ENCODE results near the gene DOCK3. TPM values are rescaled to one million over a fixed set of nuclear protein-coding genes. Genes with fewer than 3 reads are reported as not detected.

The DOCK3 gene
- total and polyA plus RNA-seq, 2 donors from 2014 or later, result 0.49 to 0.54 TPM

- H3K36me3 ChIP-seq (ENCODE audit: control insufficient read depth in 2 of 3, insufficient read depth in 3 of 3, low read length in 3 of 3), result peaks cover 8 to 27% (median 24%) of the 10 kb centered on the region in 3 donors
- H3K4me1 ChIP-seq (ENCODE audit: control insufficient read depth in 2 of 3, insufficient read depth in 2 of 3, low read depth in 1 of 3, low read length in 3 of 3), result no peaks in the 10 kb centered on the region
- no peak for DNase-seq
- H3K9me3 ChIP-seq (ENCODE audit: control insufficient read depth in 2 of 3, insufficient read depth in 1 of 3, low read length in 3 of 3), result no peaks in the 10 kb centered on the region
- H3K27me3 ChIP-seq (ENCODE audit: control insufficient read depth, insufficient read depth, low read length), result no peaks in the 10 kb centered on the region
- no peak overlapping the region for H3K27ac ChIP-seq (ENCODE audit: low read depth in 2 of 2, low read length in 2 of 2)
- intact Hi-C loops (cut with DNase I), result no loop called here
- FAIRE-seq, result no peak
- no peak overlapping the region for H3K4me3 ChIP-seq (ENCODE audit: low read length in 3 of 3)
- no peak for TF ChIP-seq CTCF (IDR thresholded peaks at IDR 0.05; ENCODE audit: borderline replicate concordance, extremely low read depth, insufficient read depth)
- H3K9ac ChIP-seq (ENCODE audit: low read length in 3 of 3), result no peak overlapping the region
Measured at GRCh38 chr3:51400166-51400565, 725.4 kb downstream of the DOCK3 start.

GRCh38 chr3:51401735-51402134 is 727.0 kb downstream of the DOCK3 start:
- intact Hi-C loops (cut with DNase I), result no loop called here
- no peak for TF ChIP-seq CTCF (IDR thresholded peaks at IDR 0.05; ENCODE audit: borderline replicate concordance, extremely low read depth, insufficient read depth)
- peaks cover 5 to 19% (median 13%) of the 10 kb centered on the region in 3 donors for H3K36me3 ChIP-seq (ENCODE audit: control insufficient read depth in 2 of 3, insufficient read depth in 3 of 3, low read length in 3 of 3)

GRCh38 chr3:51403675-51404074 is 728.9 kb downstream of the DOCK3 start:
- H3K27ac ChIP-seq (ENCODE audit: low read depth in 2 of 2, low read length in 2 of 2), result no peak overlapping the region
- no peak for DNase-seq
- H3K4me1 ChIP-seq (ENCODE audit: control insufficient read depth in 2 of 3, insufficient read depth in 2 of 3, low read depth in 1 of 3, low read length in 3 of 3), result no peaks in the 10 kb centered on the region
- no peaks in the 10 kb centered on the region for H3K9me3 ChIP-seq (ENCODE audit: control insufficient read depth in 2 of 3, insufficient read depth in 1 of 3, low read length in 3 of 3)
- TF ChIP-seq CTCF (IDR thresholded peaks at IDR 0.05; ENCODE audit: borderline replicate concordance, extremely low read depth, insufficient read depth), result no peak
- no peak for FAIRE-seq
- no peaks in the 10 kb centered on the region for H3K27me3 ChIP-seq (ENCODE audit: control insufficient read depth, insufficient read depth, low read length)
- H3K4me3 ChIP-seq (ENCODE audit: low read length in 3 of 3), result no peak overlapping the region
- H3K9ac ChIP-seq (ENCODE audit: low read length in 3 of 3), result no peak overlapping the region
- intact Hi-C loops (cut with DNase I), result no loop called here
- H3K36me3 ChIP-seq (ENCODE audit: control insufficient read depth in 2 of 3, insufficient read depth in 3 of 3, low read length in 3 of 3), result peaks cover under 1 to 17% (median 15%) of the 10 kb centered on the region in 3 donors

More at GRCh38 chr3:51401735-51402134, 727.0 kb downstream of the DOCK3 start:
- no peak overlapping the region for H3K27ac ChIP-seq (ENCODE audit: low read depth in 2 of 2, low read length in 2 of 2)
- FAIRE-seq, result no peak
- H3K9me3 ChIP-seq (ENCODE audit: control insufficient read depth in 2 of 3, insufficient read depth in 1 of 3, low read length in 3 of 3), result no peaks in the 10 kb centered on the region
- H3K4me1 ChIP-seq (ENCODE audit: control insufficient read depth in 2 of 3, insufficient read depth in 2 of 3, low read depth in 1 of 3, low read length in 3 of 3), result no peaks in the 10 kb centered on the region
- no peak overlapping the region for H3K4me3 ChIP-seq (ENCODE audit: low read length in 3 of 3)
- H3K27me3 ChIP-seq (ENCODE audit: control insufficient read depth, insufficient read depth, low read length), result no peaks in the 10 kb centered on the region
- DNase-seq, result no peak
- no peak overlapping the region for H3K9ac ChIP-seq (ENCODE audit: low read length in 3 of 3)

GRCh38 chr3:51408021-51408420 is 733.3 kb downstream of the DOCK3 start:
- no peak for DNase-seq
- H3K27ac ChIP-seq (ENCODE audit: low read depth in 2 of 2, low read length in 2 of 2), result no peak overlapping the region
- H3K4me3 ChIP-seq (ENCODE audit: low read length in 3 of 3), result no peak overlapping the region
- no peak for TF ChIP-seq CTCF (IDR thresholded peaks at IDR 0.05; ENCODE audit: borderline replicate concordance, extremely low read depth, insufficient read depth)
- H3K9me3 ChIP-seq (ENCODE audit: control insufficient read depth in 2 of 3, insufficient read depth in 1 of 3, low read length in 3 of 3), result no peaks in the 10 kb centered on the region
- H3K4me1 ChIP-seq (ENCODE audit: control insufficient read depth in 2 of 3, insufficient read depth in 2 of 3, low read depth in 1 of 3, low read length in 3 of 3), result no peaks in the 10 kb centered on the region
- FAIRE-seq, result no peak
- H3K36me3 ChIP-seq (ENCODE audit: control insufficient read depth in 2 of 3, insufficient read depth in 3 of 3, low read length in 3 of 3), result peaks cover 0 to 23% (median 23%) of the 10 kb centered on the region in 3 donors
- no peak overlapping the region for H3K9ac ChIP-seq (ENCODE audit: low read length in 3 of 3)
- no peaks in the 10 kb centered on the region for H3K27me3 ChIP-seq (ENCODE audit: control insufficient read depth, insufficient read depth, low read length)
- intact Hi-C loops (cut with DNase I), result no loop called here

Data from kidney (tissue), 14 donors.